ENCODE results near the gene LSM7. TPM values are rescaled to one million over a fixed set of nuclear protein-coding genes. Genes with fewer than 3 reads are reported as not detected.

The LSM7 gene
- total RNA-seq, 6 donors from 2014 or later, result 58.6 to 127 (median 89.8) TPM

DNA sequence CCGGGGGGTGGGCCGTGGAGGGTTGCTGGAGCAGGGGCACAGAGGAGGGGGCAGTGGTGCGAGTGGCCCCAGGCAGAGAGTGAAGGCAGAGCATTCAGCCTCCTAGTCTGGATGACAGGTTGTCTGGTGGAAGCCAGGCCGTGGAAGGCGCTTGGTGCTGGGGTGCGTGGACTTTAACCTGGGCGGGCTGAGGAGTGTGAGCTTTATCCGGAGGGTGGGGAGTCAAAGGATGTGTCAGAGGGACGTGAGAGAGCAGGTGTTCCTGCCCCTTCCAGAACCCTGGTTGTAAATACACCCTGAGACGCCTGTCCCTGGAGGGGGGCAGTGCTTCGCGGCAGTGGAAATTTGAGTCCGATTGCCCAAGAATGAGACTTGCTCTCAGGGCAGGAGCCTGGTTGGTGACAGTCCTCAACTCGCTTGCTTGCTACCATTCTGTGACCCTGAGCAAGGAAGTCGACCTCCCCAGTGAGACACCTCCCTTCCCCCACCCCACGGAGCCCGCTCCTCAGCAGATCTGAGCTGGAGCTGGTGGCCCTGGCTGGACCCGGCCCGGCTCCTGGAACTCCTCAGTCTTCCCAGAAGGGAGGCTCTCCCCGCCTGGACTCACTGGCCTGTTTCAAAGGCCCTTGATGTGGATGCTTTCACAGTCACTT is 2.4 kb upstream of the LSM7 start:
- H3K4me1 ChIP-seq, result peaks cover 34 to 78% (median 39%) of the 10 kb centered on the region in 4 donors
- H3K36me3 ChIP-seq, result peaks cover 0 to 3% (median 1%) of the 10 kb centered on the region in 4 donors
- ATAC-seq (ENCODE audit: low FRiP score in 2 of 2), result no peak
- no peak overlapping the region for H3K27ac ChIP-seq
- H3K9me3 ChIP-seq, result no peaks in the 10 kb centered on the region
- no peak overlapping the region for H3K4me3 ChIP-seq
- WGBS, 2 donors, result 73 to 74% methylated on average over 13 to 20 of the region's 20 CpGs
- peak in 1 of 2 donors; percentile 48 for DNase-seq
- H3K27me3 ChIP-seq, result no peaks in the 10 kb centered on the region
- TF ChIP-seq EP300 (IDR thresholded peaks at IDR 0.05) (no peak), POLR2A (IDR thresholded peaks at IDR 0.05) (no peak), CTCF (IDR thresholded peaks at IDR 0.05) (no peak), POLR2AphosphoS5 (IDR thresholded peaks at IDR 0.05) (no peak)

GRCh38 chr19:2330255-2330631 is 1.9 kb upstream of the LSM7 start:
- ATAC-seq (ENCODE audit: low FRiP score in 2 of 2) (no peak), DNase-seq (peak in 1 of 2 donors; percentile 59)
- H3K4me1 ChIP-seq, result peaks cover 34 to 83% (median 39%) of the 10 kb centered on the region in 4 donors
- no peak for TF ChIP-seq POLR2AphosphoS5 (IDR thresholded peaks at IDR 0.05)
- TF ChIP-seq CTCF (IDR thresholded peaks at IDR 0.05), result no peak
- TF ChIP-seq EP300 (IDR thresholded peaks at IDR 0.05), result no peak
- TF ChIP-seq POLR2A (IDR thresholded peaks at IDR 0.05), result no peak
- no peak overlapping the region for H3K27ac ChIP-seq
- H3K4me3 ChIP-seq, result no peak overlapping the region
- H3K27me3 ChIP-seq, result no peaks in the 10 kb centered on the region
- H3K9me3 ChIP-seq, result no peaks in the 10 kb centered on the region
- H3K36me3 ChIP-seq, result peaks cover 0 to 8% (median 3%) of the 10 kb centered on the region in 4 donors
- 78 to 81% methylated on average over 10 of the region's 10 CpGs for WGBS, 2 donors

- 61 to 67% methylated on average over 13 of the region's 13 CpGs for WGBS, 2 donors
- Histone ChIP-seq H3K4me3 (peak overlapping the region; percentile 60 to 99 (median 94)), H3K4me1 (peaks cover 34 to 83% (median 39%) of the 10 kb centered on the region in 4 donors), H3K9me3 (no peaks in the 10 kb centered on the region), H3K27me3 (no peaks in the 10 kb centered on the region), H3K27ac (no peak overlapping the region), H3K36me3 (peaks cover 0 to 16% (median 7%) of the 10 kb centered on the region in 4 donors)
- ATAC-seq (ENCODE audit: low FRiP score in 2 of 2) (no peak), DNase-seq (peak in 1 of 2 donors; percentile 6)
- TF ChIP-seq EP300 (IDR thresholded peaks at IDR 0.05), result no peak
- TF ChIP-seq POLR2AphosphoS5 (IDR thresholded peaks at IDR 0.05), result no peak
- TF ChIP-seq POLR2A (IDR thresholded peaks at IDR 0.05), result no peak
- TF ChIP-seq CTCF (IDR thresholded peaks at IDR 0.05), result no peak
Measured at GRCh38 chr19:2329501-2329916, 1.1 kb upstream of the LSM7 start.

- DNase-seq (no peak), ATAC-seq (ENCODE audit: low FRiP score in 2 of 2) (no peak)
- Histone ChIP-seq H3K4me3 (peak overlapping the region; percentile 60 to 99 (median 94)), H3K36me3 (peaks cover 0 to 20% (median 9%) of the 10 kb centered on the region in 4 donors), H3K27ac (peak overlapping the region; percentile 66 to 87 (median 72)), H3K4me1 (peaks cover 34 to 82% (median 39%) of the 10 kb centered on the region in 4 donors), H3K9me3 (no peaks in the 10 kb centered on the region), H3K27me3 (no peaks in the 10 kb centered on the region)
- TF ChIP-seq POLR2AphosphoS5 (IDR thresholded peaks at IDR 0.05) (no peak), POLR2A (IDR thresholded peaks at IDR 0.05) (no peak), CTCF (IDR thresholded peaks at IDR 0.05) (no peak), EP300 (IDR thresholded peaks at IDR 0.05) (no peak)
- WGBS, 2 donors, result 3 to 9% methylated on average over 5 to 16 of the region's 16 CpGs
Measured at GRCh38 chr19:2329149-2329478, 728 bp upstream of the LSM7 start.
